A549 (cell line): ENCODE measurements around the gene TIPARP.

Experiments
- CHD4 ChIP-seq: fragments of 200-600 bp; sonication (generic); IDR thresholded peaks from 2 replicates; pipeline ENCODE4 v1.6.1; 2016; ENCODE audit warnings: antibody characterized with exemption, mild to moderate bottlenecking, borderline replicate concordance
- ZFP36 ChIP-seq: fragments of 450-650 bp; IDR thresholded peaks from 2 replicates; pipeline ENCODE4 v1.6.1; 2014; ENCODE audit warnings: borderline replicate concordance; ENCODE audit not compliant: partially characterized antibody

DNA sequence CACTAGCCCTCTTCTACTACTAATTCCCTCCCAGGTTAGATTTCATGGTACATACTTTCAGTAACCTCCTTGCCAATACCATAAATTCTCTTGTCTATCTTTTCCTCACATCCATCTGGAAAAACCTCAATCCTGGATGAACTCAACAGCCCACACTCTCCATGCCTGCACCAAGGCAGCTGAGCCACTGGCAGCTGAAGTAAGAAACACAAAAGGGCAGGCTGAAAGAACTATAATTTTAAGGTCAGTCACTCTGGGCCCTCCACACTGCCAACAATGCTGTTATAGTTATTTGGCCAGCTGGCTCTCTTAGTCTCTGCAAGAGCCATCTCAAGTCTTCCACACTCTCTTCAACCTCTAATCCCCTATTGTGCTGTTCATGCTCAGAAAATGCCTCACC lies 15.1 kb upstream of the TIPARP start:
- TF ChIP-seq CHD4 (no peak), ZFP36 (no peak)
